AG09309 (cell line): ENCODE measurements around the gene TLN1.

Source experiments
- DNase-seq: peaks from one replicate; pipeline ENCODE4 v3.0.0-alpha.2; 2010; ENCODE audit warnings: low read depth
- H3K4me3 ChIP-seq: 2 replicates; pipeline ENCODE4 v1.5.1; 2011; ENCODE audit warnings: mild to moderate bottlenecking, low read depth, low read length, moderate library complexity; ENCODE audit not compliant: control insufficient read depth
- TF ChIP-seq, protein P1 (sequence below): IDR thresholded peaks from 2 replicates; pipeline ENCODE4 v1.5.1; 2011; ENCODE audit warnings: mild to moderate bottlenecking, low read depth, low read length, inconsistent platforms; ENCODE audit not compliant: insufficient read depth, control insufficient read depth; ENCODE audit errors: missing control alignments

TLN1 gene

GRCh38 chr9:35740243-35740642, 8.2 kb upstream of the TLN1 start:
- TF ChIP-seq, protein P1, sequence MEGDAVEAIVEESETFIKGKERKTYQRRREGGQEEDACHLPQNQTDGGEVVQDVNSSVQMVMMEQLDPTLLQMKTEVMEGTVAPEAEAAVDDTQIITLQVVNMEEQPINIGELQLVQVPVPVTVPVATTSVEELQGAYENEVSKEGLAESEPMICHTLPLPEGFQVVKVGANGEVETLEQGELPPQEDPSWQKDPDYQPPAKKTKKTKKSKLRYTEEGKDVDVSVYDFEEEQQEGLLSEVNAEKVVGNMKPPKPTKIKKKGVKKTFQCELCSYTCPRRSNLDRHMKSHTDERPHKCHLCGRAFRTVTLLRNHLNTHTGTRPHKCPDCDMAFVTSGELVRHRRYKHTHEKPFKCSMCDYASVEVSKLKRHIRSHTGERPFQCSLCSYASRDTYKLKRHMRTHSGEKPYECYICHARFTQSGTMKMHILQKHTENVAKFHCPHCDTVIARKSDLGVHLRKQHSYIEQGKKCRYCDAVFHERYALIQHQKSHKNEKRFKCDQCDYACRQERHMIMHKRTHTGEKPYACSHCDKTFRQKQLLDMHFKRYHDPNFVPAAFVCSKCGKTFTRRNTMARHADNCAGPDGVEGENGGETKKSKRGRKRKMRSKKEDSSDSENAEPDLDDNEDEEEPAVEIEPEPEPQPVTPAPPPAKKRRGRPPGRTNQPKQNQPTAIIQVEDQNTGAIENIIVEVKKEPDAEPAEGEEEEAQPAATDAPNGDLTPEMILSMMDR, result no peak
- H3K4me3 ChIP-seq, result no peak overlapping the region
- no peak for DNase-seq

GRCh38 chr9:35738924-35739323, 6.9 kb upstream of the TLN1 start:
- no peak for DNase-seq
- H3K4me3 ChIP-seq, result no peak overlapping the region
- TF ChIP-seq, protein P1, result no peak

- TF ChIP-seq, protein P1, result no peak
- no peak for DNase-seq
- H3K4me3 ChIP-seq, result no peak overlapping the region
Measured at GRCh38 chr9:35738186-35738585, 6.2 kb upstream of the TLN1 start.

GRCh38 chr9:35737143-35737542, 5.1 kb upstream of the TLN1 start:
- no peak overlapping the region for H3K4me3 ChIP-seq
- DNase-seq, result no peak
- TF ChIP-seq, protein P1, result no peak

- TF ChIP-seq, protein P1, result peak; percentile 94
- no peak overlapping the region for H3K4me3 ChIP-seq
- peak; percentile 32 for DNase-seq
Measured at GRCh38 chr9:35736201-35736633, 4.2 kb upstream of the TLN1 start.

GRCh38 chr9:35734096-35734495, 2.1 kb upstream of the TLN1 start:
- TF ChIP-seq, protein P1, result no peak
- H3K4me3 ChIP-seq, result no peak overlapping the region; the same call in 1 of the 2 replicates
- no peak for DNase-seq
